Stimulated activated CD4-positive, alpha-beta T cell treated with anti-CD3 and anti-CD28 coated beads, TNF-alpha, amount 100 ng/mL, for 24 hours (primary cell): ENCODE data around the gene LTC4S.
"Not testable (repeated sequence)": the region's sequence is repeated elsewhere in the genome, so short reads cannot be mapped to it uniquely, and the experiment has no call there.

ENCODE experiments used
- DNase-seq, 3 experiments: peaks; one replicate each; pipeline ENCODE4 v3.0.0-alpha.2; 2020; ENCODE audit warnings: low read depth in 3 of 3

LTC4S gene

GRCh38 chr5:179823937-179824744 lies 30.4 kb downstream of the LTC4S start:
- DNase-seq, result no peak

- DNase-seq, result no peak
These were observed 30.9 kb downstream of the LTC4S start for GRCh38 chr5:179824745-179825112.

- no peak for DNase-seq
These were observed 31.9 kb downstream of the LTC4S start for GRCh38 chr5:179825655-179826182.

DNA sequence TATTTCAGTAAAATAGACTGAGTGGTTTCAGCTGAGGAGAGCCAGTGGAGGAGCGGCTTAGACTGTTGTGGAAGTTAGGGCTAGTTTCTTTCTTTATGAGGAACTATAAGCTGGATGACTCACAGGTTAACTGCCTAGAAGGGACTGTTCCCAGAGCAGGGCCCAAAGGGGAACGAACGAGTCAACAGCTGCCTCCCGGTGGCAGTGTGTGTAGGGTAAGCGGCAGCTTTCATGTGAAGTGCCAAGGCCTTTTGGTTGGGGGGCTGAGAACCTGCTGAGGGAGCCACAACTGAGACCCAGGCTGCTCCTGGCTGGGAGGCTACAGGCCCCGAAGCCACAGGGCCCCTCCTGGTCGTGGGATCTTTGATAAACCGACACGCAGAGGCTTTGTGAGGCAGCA lies 33.9 kb downstream of the LTC4S start:
- DNase-seq, result peak in 1 of 3 experiments; percentile 62

- no peak for DNase-seq
These were observed 35.1 kb downstream of the LTC4S start for GRCh38 chr5:179828756-179829421.

DNA sequence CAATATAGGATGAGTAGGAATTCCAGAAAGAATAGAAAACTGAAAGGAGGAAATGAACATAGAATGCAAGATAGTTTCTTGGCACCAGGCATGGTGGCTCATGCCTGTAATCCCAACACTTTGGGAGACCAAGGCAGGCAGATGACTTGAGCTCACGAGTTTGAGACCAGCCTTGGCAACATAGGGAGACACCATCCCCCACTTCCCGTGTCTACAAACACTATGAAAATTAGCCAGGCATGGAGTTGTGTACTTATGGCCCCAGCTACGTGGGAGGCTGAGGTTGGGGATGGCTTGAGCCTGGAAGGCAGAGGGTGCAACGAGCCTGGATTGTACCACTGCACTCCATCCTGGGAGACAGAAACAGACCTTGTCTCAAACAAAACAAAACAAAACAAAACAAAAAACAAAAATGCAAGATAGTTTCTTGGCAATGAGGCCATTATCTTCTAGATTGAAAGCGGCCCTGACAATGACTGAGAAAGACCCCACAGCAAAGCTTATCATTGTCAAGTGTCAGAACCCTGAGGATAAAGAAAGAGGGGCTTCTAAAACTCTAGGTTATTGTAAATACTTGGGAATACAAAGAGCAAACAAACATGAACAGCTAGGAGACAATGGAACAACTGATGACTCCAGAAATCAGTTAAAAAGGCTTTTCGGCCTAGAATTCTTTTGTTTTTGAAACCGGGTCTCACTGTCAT lies 36.1 kb downstream of the LTC4S start:
- DNase-seq, result no peak

DNA sequence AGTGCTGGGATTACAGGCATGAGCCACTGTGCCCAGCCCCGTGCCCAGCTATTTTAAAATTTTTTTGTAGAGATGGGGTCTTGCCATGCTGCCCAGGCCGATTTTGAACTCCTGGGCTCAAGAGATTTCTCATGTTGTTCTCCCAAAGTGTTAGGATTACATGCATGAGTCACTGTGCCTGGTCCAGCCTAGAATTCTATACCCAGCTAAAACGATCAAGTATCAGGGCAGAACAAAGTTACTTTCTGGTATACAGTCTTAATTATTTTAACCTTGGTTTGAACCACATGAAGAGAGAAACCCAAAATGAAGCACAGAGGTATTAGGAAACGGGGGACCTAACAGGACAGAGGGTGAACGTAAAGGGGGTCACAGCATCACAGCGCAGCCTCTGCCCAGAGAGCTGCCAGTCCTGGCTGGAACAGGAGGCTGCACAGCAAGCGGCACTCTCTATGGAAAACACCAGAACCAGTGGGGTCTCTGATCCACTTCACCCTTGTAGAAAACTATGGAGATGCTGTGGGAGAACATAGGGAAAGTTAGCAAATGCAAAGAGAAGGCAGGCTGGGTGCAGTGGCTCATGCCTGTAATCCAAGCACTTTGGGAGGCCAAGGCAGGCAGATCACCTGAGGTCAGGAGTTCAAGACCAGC lies 37.2 kb downstream of the LTC4S start:
- DNase-seq, result no peak

GRCh38 chr5:179832039-179832745 lies 38.4 kb downstream of the LTC4S start:
- DNase-seq, result no peak

DNA sequence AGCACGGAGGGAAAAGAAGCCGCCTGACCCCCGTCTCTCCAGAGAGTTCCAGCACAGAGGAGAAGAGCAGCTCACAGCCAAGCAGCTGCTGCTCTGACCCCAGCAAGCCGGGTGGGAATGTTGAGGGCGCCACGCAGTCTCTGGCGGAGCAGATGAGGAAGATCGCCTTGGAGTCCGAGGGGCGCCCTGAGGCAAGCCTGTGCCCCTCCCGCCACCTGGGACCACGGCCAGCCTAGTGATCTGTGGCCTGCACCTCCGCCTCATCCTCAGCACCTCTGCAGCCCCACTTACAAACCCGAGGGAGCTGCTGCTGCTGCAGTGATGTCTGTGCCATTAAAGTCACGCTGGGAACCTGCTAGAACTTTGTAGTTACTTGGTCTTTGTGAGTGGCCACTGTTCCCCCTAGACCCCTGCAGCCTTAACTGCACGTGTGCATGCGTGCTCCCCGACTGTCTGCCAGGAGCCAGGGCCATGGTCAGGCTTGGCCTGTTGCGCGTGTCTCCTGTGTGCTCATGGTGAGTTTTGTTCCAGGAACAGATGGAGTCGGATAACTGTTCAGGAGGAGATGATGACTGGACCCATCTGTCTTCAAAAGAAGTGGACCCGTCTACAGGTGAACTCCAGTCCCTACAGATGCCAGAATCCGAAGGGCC lies 39.4 kb downstream of the LTC4S start:
- DNase-seq, result no peak

DNA sequence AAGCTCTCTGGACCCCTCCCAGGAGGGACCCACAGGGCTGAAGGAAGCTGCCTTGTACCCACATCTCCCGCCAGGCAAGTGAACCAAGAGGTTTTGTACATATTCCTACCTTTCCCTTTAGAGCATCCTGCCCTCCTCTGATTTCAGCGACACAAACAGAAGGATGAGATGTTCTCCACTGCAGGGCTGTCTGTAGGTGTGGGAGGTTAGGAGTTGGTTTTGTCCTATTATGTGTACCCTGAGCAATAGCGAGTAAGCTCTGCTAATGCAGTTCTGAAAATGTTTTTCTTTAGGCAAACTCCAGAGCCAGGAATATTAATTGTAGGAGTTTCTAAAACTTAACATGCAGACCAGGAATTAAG lies 39.9 kb downstream of the LTC4S start:
- no peak for DNase-seq

DNA sequence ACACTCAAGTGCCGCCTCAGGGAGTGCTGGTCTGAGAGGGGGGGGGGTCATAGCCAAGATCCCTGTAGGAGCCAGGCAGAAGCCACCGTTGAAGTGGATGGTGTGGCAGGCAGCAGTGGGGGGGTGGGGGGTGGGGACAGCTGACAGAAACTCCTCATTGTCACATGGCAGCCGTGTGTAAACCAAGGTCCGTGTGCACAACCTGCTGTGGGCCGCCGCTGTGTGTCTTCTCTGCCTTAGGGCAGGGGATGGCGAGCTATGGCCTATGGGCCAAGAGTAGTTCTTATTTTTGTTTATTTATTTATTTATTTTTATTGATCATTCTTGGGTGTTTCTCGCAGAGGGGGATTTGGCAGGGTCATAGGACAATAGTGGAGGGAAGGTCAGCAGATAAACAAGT lies 40.3 kb downstream of the LTC4S start:
- DNase-seq, result no peak

GRCh38 chr5:179834871-179835270 lies 41.1 kb downstream of the LTC4S start:
- not testable (repeated sequence) for DNase-seq

DNA sequence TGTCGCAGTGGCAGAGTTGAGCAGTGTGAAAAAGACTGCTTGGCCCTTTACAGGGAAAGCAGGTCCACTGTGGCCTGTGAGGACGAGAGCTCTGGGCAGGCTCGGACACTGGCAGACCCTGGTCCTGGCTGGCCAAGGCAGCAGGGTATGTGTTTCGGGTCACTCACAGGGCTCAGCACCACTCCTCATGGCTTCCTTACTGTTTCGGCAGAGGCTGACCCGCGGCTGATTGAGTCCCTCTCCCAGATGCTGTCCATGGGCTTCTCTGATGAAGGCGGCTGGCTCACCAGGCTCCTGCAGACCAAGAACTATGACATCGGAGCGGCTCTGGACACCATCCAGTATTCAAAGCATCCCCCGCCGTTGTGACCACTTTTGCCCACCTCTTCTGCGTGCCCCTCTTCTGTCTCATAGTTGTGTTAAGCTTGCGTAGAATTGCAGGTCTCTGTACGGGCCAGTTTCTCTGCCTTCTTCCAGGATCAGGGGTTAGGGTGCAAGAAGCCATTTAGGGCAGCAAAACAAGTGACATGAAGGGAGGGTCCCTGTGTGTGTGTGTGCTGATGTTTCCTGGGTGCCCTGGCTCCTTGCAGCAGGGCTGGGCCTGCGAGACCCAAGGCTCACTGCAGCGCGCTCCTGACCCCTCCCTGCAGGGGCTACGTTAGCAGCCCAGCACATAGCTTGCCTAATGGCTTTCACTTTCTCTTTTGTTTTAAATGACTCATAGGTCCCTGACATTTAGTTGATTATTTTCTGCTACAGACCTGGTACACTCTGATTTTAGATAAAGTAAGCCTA lies 42.6 kb downstream of the LTC4S start:
- peak in 1 of 3 experiments; percentile 49 for DNase-seq

GRCh38 chr5:179837076-179838011 lies 43.6 kb downstream of the LTC4S start:
- DNase-seq, result no peak

DNA sequence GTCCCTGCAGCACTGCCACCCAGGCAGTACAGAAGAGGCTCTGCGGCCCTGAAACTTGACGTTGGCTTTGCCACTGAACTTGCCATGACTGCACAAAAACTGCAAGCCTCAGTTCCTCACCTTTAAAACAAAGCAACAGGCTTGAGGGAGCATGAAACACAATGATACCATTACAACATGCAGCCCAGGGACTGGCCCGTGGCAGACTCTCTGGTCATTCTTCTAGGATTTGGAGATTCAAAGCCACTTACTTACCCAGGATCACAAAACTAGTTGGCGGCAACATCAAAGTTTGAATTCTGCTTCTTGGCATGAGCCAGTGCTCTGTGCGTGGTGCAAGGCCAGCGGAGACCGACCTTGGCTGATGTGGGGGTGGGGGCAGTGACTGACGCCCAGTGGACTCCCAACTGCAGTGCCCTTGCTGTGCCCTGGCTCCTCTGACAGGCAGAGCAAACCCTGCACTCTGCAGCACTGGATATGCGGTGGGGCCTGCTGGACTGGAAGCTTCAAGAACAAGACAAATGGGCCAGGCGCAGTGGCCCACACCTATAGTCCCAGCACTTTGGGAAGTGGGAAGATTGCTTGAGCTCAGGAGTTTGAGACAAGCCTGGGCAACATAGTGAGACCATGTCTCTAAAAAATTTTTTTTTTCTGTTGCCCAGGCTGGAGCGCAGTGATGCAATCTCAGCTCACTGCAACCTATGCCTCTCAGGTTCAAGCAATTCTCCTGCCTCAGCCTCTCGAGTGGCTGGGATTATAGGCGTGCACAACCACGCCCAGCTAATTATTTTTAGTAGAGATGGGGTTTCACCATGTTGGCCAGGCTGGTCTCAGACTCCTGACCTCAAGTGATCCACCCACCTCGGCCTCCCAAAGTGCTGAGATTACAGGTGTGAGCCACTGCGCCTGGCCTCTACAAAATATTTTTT lies 45.8 kb downstream of the LTC4S start:
- no peak for DNase-seq

DNA sequence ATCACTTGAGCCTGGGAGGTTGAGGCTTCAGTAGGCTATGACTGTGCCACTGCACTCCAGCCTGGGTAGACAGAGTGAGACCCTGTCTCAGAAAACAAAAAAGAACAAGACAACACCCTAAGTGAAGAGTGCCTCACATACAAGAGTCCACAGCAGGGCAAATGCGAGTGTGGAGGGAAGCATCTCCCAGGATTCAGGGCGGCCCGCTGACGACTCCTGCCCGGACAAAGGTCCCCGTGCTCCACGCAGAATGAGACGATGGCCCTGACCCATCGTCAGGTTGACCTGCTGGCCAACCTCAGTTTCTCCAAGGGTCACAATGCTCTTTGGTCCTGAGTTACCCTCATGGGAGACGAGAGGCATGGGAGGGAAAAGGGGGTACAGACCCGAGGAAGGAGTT lies 46.5 kb downstream of the LTC4S start:
- no peak for DNase-seq

DNA sequence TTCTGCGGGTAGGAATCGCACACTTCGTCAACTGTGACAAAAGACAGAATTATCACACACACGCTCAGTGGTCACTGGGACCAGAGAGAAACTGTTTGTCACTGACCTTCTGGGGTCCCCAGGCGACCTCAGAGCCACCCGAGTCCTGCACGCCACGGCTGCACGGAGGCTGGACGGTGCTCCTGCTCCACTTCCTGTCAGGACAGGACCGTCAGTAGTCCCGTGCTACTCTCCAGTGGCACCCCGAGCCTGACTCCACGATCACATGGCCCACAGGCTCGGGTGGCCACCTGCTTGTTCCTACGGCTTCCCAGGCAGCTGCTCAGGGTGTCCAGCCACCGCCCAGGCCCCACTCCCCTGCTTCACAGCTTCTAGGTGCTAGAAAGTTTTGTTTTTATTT lies 47.0 kb downstream of the LTC4S start:
- no peak for DNase-seq

- DNase-seq, result no peak
These were observed 47.8 kb downstream of the LTC4S start for GRCh38 chr5:179841621-179842020.
